H1 (cell line): Measurements from ENCODE around the gene HHAT. TPM values are rescaled to one million over a fixed set of nuclear protein-coding genes. Genes with fewer than 3 reads are reported as not detected.

Source experiments
- BACH1 ChIP-seq: IDR thresholded peaks from 2 replicates; pipeline ENCODE4 v1.6.1; 2012; ENCODE audit warnings: low read length, improper control_type of control experiment
- PHF8 ChIP-seq: fragments of 200-600 bp; sonication (generic); conservative IDR thresholded peaks from 2 replicates; pipeline ENCODE4 v1.7.1; 2012; ENCODE audit warnings: low read depth, mild to moderate bottlenecking, inconsistent platforms, low read length, moderate library complexity
- TEAD4 ChIP-seq: IDR thresholded peaks from 2 replicates; pipeline ENCODE4 v1.6.1; 2012; ENCODE audit warnings: low read depth, low read length, inconsistent platforms, mixed read lengths
- ZNF274 ChIP-seq: IDR thresholded peaks from 2 replicates; pipeline ENCODE4 v1.7.0; 2012; ENCODE audit warnings: low read length, borderline replicate concordance; ENCODE audit errors: extremely low read depth
- polyA plus RNA-seq, 7 experiments: library from polyadenylated mRNA; depleted of rRNA in 3 of 7; stranded (reverse) in 5 of 7; unstranded in 2 of 7; fragments of >200 nt in 5 of 7; fragments of 200-250 nt in 2 of 7; gene quantifications; 1 replicate in 5 of 7; 2 replicates in 1 of 7; 4 replicates in 1 of 7; pipeline versions ENCODE4 v1.2.1 to v1.2.3, GENCODE V29; 2011 to 2013; ENCODE audit warnings: missing spikeins in 2 of 7, mixed read lengths in 2 of 7
- total RNA-seq: library from RNA; stranded (reverse); fragmentation: NEBNext Ultra II Directional; extraction: Animal tissue kit (Norgen Biotek cat#: 25700); gene quantifications from 2 replicates; pipeline ENCODE4 v1.2.1, GENCODE V29; 2021
- TF ChIP-seq, protein P1 (sequence below): fragments of 300-600 bp; sonication (generic); IDR thresholded peaks from 2 replicates; pipeline ENCODE4 v1.7.1; 2012; ENCODE audit warnings: low read length, moderate library complexity, mild to moderate bottlenecking, inconsistent platforms; ENCODE audit not compliant: insufficient replicate concordance

Gene HHAT
- total and polyA plus RNA-seq, 2 of the 8 experiments (the other 6 are each of a cell fraction or from before 2014, with no cell fraction given): 0.15 to 0.51 TPM

GRCh38 chr1:210621712-210622111 lies 293.0 kb downstream of the HHAT start (continued):
- TF ChIP-seq, protein P1, sequence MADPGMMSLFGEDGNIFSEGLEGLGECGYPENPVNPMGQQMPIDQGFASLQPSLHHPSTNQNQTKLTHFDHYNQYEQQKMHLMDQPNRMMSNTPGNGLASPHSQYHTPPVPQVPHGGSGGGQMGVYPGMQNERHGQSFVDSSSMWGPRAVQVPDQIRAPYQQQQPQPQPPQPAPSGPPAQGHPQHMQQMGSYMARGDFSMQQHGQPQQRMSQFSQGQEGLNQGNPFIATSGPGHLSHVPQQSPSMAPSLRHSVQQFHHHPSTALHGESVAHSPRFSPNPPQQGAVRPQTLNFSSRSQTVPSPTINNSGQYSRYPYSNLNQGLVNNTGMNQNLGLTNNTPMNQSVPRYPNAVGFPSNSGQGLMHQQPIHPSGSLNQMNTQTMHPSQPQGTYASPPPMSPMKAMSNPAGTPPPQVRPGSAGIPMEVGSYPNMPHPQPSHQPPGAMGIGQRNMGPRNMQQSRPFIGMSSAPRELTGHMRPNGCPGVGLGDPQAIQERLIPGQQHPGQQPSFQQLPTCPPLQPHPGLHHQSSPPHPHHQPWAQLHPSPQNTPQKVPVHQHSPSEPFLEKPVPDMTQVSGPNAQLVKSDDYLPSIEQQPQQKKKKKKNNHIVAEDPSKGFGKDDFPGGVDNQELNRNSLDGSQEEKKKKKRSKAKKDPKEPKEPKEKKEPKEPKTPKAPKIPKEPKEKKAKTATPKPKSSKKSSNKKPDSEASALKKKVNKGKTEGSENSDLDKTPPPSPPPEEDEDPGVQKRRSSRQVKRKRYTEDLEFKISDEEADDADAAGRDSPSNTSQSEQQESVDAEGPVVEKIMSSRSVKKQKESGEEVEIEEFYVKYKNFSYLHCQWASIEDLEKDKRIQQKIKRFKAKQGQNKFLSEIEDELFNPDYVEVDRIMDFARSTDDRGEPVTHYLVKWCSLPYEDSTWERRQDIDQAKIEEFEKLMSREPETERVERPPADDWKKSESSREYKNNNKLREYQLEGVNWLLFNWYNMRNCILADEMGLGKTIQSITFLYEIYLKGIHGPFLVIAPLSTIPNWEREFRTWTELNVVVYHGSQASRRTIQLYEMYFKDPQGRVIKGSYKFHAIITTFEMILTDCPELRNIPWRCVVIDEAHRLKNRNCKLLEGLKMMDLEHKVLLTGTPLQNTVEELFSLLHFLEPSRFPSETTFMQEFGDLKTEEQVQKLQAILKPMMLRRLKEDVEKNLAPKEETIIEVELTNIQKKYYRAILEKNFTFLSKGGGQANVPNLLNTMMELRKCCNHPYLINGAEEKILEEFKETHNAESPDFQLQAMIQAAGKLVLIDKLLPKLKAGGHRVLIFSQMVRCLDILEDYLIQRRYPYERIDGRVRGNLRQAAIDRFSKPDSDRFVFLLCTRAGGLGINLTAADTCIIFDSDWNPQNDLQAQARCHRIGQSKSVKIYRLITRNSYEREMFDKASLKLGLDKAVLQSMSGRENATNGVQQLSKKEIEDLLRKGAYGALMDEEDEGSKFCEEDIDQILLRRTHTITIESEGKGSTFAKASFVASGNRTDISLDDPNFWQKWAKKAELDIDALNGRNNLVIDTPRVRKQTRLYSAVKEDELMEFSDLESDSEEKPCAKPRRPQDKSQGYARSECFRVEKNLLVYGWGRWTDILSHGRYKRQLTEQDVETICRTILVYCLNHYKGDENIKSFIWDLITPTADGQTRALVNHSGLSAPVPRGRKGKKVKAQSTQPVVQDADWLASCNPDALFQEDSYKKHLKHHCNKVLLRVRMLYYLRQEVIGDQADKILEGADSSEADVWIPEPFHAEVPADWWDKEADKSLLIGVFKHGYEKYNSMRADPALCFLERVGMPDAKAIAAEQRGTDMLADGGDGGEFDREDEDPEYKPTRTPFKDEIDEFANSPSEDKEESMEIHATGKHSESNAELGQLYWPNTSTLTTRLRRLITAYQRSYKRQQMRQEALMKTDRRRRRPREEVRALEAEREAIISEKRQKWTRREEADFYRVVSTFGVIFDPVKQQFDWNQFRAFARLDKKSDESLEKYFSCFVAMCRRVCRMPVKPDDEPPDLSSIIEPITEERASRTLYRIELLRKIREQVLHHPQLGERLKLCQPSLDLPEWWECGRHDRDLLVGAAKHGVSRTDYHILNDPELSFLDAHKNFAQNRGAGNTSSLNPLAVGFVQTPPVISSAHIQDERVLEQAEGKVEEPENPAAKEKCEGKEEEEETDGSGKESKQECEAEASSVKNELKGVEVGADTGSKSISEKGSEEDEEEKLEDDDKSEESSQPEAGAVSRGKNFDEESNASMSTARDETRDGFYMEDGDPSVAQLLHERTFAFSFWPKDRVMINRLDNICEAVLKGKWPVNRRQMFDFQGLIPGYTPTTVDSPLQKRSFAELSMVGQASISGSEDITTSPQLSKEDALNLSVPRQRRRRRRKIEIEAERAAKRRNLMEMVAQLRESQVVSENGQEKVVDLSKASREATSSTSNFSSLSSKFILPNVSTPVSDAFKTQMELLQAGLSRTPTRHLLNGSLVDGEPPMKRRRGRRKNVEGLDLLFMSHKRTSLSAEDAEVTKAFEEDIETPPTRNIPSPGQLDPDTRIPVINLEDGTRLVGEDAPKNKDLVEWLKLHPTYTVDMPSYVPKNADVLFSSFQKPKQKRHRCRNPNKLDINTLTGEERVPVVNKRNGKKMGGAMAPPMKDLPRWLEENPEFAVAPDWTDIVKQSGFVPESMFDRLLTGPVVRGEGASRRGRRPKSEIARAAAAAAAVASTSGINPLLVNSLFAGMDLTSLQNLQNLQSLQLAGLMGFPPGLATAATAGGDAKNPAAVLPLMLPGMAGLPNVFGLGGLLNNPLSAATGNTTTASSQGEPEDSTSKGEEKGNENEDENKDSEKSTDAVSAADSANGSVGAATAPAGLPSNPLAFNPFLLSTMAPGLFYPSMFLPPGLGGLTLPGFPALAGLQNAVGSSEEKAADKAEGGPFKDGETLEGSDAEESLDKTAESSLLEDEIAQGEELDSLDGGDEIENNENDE: no peak
- TF ChIP-seq PHF8 (no peak), BACH1 (no peak), TEAD4 (no peak), ZNF274 (no peak)
- TF ChIP-seq, all 59 proteins: peak for 0
